ENCODE results near the gene ZBTB48. TPM values are rescaled to one million over a fixed set of nuclear protein-coding genes. Genes with fewer than 3 reads are reported as not detected.

ZBTB48 gene
- total RNA-seq, 1 donor from 2014 or later: 49.7 TPM

- Mint-ChIP-seq H3K9me3 (ENCODE audit: low read depth) (no peaks in the 10 kb centered on the region), H3K4me3 (ENCODE audit: low read depth) (peak overlapping the region; percentile 1), H3K27me3 (no peaks in the 10 kb centered on the region), H3K36me3 (ENCODE audit: insufficient read depth) (peaks cover 1% of the 10 kb centered on the region), H3K4me1 (ENCODE audit: low read depth) (peaks cover 21% of the 10 kb centered on the region), H3K27ac (peak overlapping the region; percentile 74)
- no peak for TF ChIP-seq CTCF (IDR thresholded peaks at IDR 0.05; ENCODE audit: unreplicated experiment)
- no peak for DNase-seq (ENCODE audit: low spot score, unreplicated experiment)
Observed at GRCh38 chr1:6585081-6585722, 5.4 kb downstream of the ZBTB48 start.

- H3K9me3 Mint-ChIP-seq (ENCODE audit: low read depth): no peaks in the 10 kb centered on the region
- H3K27me3 Mint-ChIP-seq: no peaks in the 10 kb centered on the region
- no peak for DNase-seq (ENCODE audit: low spot score, unreplicated experiment)
- no peak for TF ChIP-seq CTCF (IDR thresholded peaks at IDR 0.05; ENCODE audit: unreplicated experiment)
- H3K27ac Mint-ChIP-seq: no peak overlapping the region
- H3K36me3 Mint-ChIP-seq (ENCODE audit: insufficient read depth): peaks cover 4% of the 10 kb centered on the region
- H3K4me3 Mint-ChIP-seq (ENCODE audit: low read depth): no peak overlapping the region
- peaks cover 16% of the 10 kb centered on the region for H3K4me1 Mint-ChIP-seq (ENCODE audit: low read depth)
Observed at GRCh38 chr1:6585841-6586240, 6.0 kb downstream of the ZBTB48 start.

- no peaks in the 10 kb centered on the region for H3K27me3 Mint-ChIP-seq
- peaks cover 12% of the 10 kb centered on the region for H3K4me1 Mint-ChIP-seq (ENCODE audit: low read depth)
- DNase-seq (ENCODE audit: low spot score, unreplicated experiment): no peak
- TF ChIP-seq CTCF (IDR thresholded peaks at IDR 0.05; ENCODE audit: unreplicated experiment): no peak
- H3K36me3 Mint-ChIP-seq (ENCODE audit: insufficient read depth): peaks cover 4% of the 10 kb centered on the region
- H3K4me3 Mint-ChIP-seq (ENCODE audit: low read depth): no peak overlapping the region
- H3K27ac Mint-ChIP-seq: peak overlapping the region; percentile 37
- no peaks in the 10 kb centered on the region for H3K9me3 Mint-ChIP-seq (ENCODE audit: low read depth)
Observed at GRCh38 chr1:6586404-6586816, 6.6 kb downstream of the ZBTB48 start.

GRCh38 chr1:6587261-6588005 is 7.6 kb downstream of the ZBTB48 start:
- H3K27me3 Mint-ChIP-seq: no peaks in the 10 kb centered on the region
- no peak overlapping the region for H3K4me3 Mint-ChIP-seq (ENCODE audit: low read depth)
- no peak for TF ChIP-seq CTCF (IDR thresholded peaks at IDR 0.05; ENCODE audit: unreplicated experiment)
- no peaks in the 10 kb centered on the region for H3K9me3 Mint-ChIP-seq (ENCODE audit: low read depth)
- H3K27ac Mint-ChIP-seq: no peak overlapping the region
- peaks cover 7% of the 10 kb centered on the region for H3K4me1 Mint-ChIP-seq (ENCODE audit: low read depth)
- peaks cover 4% of the 10 kb centered on the region for H3K36me3 Mint-ChIP-seq (ENCODE audit: insufficient read depth)
- DNase-seq (ENCODE audit: low spot score, unreplicated experiment): no peak

GRCh38 chr1:6588128-6588892 is 8.5 kb downstream of the ZBTB48 start:
- Mint-ChIP-seq H3K9me3 (ENCODE audit: low read depth) (no peaks in the 10 kb centered on the region), H3K27me3 (no peaks in the 10 kb centered on the region), H3K36me3 (ENCODE audit: insufficient read depth) (peaks cover 4% of the 10 kb centered on the region), H3K4me1 (ENCODE audit: low read depth) (peaks cover 5% of the 10 kb centered on the region), H3K27ac (no peak overlapping the region), H3K4me3 (ENCODE audit: low read depth) (no peak overlapping the region)
- DNase-seq (ENCODE audit: low spot score, unreplicated experiment): no peak
- no peak for TF ChIP-seq CTCF (IDR thresholded peaks at IDR 0.05; ENCODE audit: unreplicated experiment)
